Activated CD4-positive, alpha-beta T cell treated with anti-CD3 and anti-CD28 coated beads for 48 hours (primary cell): ENCODE data around the gene VAV2.
A peak's percentile ranks its signal among the peaks of the same experiment; 100 is the strongest.
"Not testable (repeated sequence)": the region's sequence is repeated elsewhere in the genome, so short reads cannot be mapped to it uniquely, and the experiment has no call there.

Source experiments
- DNase-seq: peaks from one replicate; pipeline ENCODE4 v3.0.0-alpha.2; 2020

Gene VAV2

GRCh38 chr9:133996531-133997520 lies 4.7 kb upstream of the VAV2 start:
- DNase-seq: no peak

- DNase-seq: no peak
Observed at GRCh38 chr9:133995012-133995896, 3.1 kb upstream of the VAV2 start.

- DNase-seq: peak; percentile 84
Observed at GRCh38 chr9:133994353-133995011, 2.4 kb upstream of the VAV2 start.

- no peak for DNase-seq
Observed at GRCh38 chr9:133993635-133994253, 1.6 kb upstream of the VAV2 start.

- peak; percentile 77 for DNase-seq
Observed at GRCh38 chr9:133992780-133993634, 883 bp upstream of the VAV2 start.

- DNase-seq: no peak
Observed at GRCh38 chr9:133991214-133991921, 756 bp downstream of the VAV2 start.

- no peak for DNase-seq
Observed at GRCh38 chr9:133990366-133991213, 1.5 kb downstream of the VAV2 start.

GRCh38 chr9:133989625-133990365 lies 2.3 kb downstream of the VAV2 start:
- DNase-seq: no peak

- DNase-seq: not testable (repeated sequence)
Observed at GRCh38 chr9:133988771-133989170, 3.4 kb downstream of the VAV2 start.

GRCh38 chr9:133987946-133988665 lies 4.0 kb downstream of the VAV2 start:
- DNase-seq: no peak

- no peak for DNase-seq
Observed at GRCh38 chr9:133987446-133987788, 4.7 kb downstream of the VAV2 start.

- DNase-seq: no peak
Observed at GRCh38 chr9:133986774-133987445, 5.2 kb downstream of the VAV2 start.

GRCh38 chr9:133986061-133986460 lies 6.1 kb downstream of the VAV2 start:
- no peak for DNase-seq

GRCh38 chr9:133982971-133983720 lies 9.0 kb downstream of the VAV2 start:
- no peak for DNase-seq

- DNase-seq: no peak
Observed at GRCh38 chr9:133981958-133982681, 10.0 kb downstream of the VAV2 start.

- no peak for DNase-seq
Observed at GRCh38 chr9:133981589-133981957, 10.6 kb downstream of the VAV2 start.
